Right ventricle myocardium superior (tissue), 1 donor: Measurements from ENCODE around the gene KRT4. TPM values are rescaled to one million over a fixed set of nuclear protein-coding genes. Genes with fewer than 3 reads are reported as not detected.

Experiments
- ATAC-seq: fragments of 200-7000 bp; cut with Tn5 transposase; one replicate; pipeline ENCODE4 v1.9.1; 2020; ENCODE audit warnings: mild to moderate bottlenecking; ENCODE audit not compliant: poor library complexity
- DNase-seq: peaks from one replicate; pipeline ENCODE4 v3.0.0-alpha.2; 2020
- intact Hi-C: fragments of 100-400 bp; cut with DNase I; formaldehyde crosslinking; loops from one replicate; pipeline ENCODE4 v1.11.2; 2022
- total RNA-seq: library from RNA; stranded (reverse); fragmentation: NEBNext Ultra II Directional; extraction: Animal tissue kit (Norgen Biotek cat#: 25700); gene quantifications from one replicate; pipeline ENCODE4 v1.2.1, GENCODE V29; 2021
- donor health status: DM: no; HTN: yes; CAD: no; lungs with severe emphysema.

KRT4 gene
- total RNA-seq, 1 donor from 2014 or later = not detected

DNA sequence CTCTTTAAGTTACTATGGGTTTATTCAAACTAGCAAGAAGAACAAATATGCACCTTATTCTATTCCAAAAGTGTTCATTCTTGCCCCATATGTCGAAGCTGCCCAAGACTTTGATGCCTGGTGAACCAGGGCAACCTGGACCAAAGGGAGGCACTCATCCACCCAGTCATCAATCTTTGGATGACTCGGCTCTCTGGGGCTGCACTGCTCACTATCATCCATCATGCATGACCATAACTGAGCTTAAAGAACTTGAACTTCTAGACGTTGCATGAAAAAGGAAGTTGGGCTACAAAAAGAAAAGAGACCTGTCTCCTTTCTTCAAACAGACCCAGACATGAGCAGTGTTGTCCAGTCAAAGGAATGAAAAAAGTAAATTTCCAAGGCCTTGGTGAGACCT lies 1.2 kb downstream of the KRT4 start:
- intact Hi-C loops = no loop called here
- no peak for ATAC-seq
- DNase-seq = no peak

DNA sequence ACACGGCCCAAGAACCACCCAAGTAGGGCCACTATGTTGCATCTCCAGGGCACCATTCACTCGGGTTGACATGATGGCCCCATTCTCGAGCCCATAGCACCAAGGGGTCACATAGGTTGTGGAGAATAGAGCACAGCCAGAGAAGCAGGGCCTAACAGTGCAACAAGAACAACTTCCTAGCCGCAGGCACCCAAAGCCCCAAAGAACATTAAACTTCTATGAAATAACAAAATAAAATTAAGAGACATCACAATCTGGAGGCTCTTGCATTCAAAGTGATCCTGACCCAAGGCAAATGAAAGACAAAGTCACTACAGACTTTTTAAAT lies 1.9 kb downstream of the KRT4 start:
- no peak for ATAC-seq
- DNase-seq = no peak
- intact Hi-C loops = no loop called here

DNA sequence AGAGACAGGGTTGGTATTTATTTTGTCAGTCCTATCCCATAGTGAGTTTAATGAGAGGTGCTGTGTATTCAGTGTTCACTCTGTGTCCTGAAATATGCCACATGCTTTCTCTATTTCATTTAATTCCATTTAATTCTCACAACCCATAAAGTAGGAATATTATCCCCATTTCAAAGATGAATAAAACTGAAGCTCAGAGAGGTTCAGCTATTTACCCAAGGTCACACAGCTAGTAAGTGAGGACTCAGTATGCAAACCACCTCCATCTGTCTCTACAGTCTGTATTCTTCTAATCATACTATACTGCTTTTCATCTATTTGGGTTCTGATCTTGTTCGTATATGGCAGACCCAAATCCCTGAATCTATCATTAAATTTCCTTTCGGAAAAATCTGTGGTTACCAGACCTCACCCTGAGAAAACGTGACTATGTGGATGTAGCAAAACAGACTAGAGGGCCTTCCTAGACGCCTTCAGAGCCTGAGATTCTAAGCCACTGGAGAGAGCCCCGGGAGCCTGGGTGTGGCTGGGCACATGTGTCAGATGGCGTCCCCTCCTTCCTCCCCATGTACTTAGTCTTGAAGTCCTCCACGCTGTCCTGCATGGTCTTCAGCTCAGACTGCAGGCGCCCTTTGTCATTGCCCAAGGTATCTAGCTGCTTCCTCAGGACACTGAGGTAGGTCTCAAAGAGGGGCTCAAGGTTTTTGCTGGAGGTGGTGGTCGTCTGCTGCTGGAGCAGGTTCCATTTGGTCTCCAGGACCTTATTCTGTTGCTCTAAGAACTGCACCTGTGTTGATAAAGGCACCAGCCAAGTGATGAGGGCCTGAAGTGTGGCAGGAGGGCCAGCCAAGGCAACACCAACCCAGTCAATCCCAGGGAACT lies 2.5 kb downstream of the KRT4 start:
- intact Hi-C loops = no loop called here
- no peak for ATAC-seq
- DNase-seq = no peak

DNA sequence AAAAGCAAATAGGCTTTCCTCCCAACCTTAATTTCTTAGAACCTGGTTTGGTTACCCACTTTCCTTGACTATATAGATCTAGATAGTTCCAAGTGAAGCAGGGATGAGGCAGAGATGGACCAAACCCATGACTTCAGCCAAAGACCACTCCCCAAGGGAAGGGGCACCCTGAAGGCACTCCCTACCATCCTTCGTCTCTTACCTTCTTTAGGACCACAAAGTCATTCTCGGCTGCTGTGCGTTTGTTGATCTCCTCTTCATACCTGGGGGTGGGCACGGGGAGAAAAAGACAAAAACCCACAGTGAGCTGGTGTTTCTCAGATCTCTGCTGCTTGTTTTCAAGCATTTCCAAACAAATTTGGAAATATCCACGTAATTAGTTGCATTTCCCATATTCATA lies 3.4 kb downstream of the KRT4 start:
- intact Hi-C loops = no loop called here
- DNase-seq (no peak), ATAC-seq (no peak)

DNA sequence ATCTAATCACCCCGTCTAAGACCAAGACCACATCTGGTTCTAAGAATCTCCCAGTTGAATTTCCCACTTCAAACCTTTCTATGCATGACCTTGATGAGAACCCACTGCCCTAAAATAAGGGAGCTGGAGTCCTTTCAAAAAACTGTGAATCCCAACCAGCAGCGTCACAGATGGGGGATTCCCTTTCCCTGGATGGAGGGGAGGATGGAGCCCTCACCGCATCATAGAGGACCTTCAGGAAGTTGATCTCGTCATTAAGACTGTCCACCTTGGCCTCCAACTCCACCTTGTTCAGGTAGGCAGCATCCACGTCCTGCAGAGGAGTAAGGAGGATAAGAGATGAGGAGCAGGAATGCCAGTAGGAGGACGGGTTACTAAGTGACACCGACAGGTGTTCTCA lies 4.8 kb downstream of the KRT4 start:
- intact Hi-C loops = no loop called here
- DNase-seq (no peak), ATAC-seq (no peak)

DNA sequence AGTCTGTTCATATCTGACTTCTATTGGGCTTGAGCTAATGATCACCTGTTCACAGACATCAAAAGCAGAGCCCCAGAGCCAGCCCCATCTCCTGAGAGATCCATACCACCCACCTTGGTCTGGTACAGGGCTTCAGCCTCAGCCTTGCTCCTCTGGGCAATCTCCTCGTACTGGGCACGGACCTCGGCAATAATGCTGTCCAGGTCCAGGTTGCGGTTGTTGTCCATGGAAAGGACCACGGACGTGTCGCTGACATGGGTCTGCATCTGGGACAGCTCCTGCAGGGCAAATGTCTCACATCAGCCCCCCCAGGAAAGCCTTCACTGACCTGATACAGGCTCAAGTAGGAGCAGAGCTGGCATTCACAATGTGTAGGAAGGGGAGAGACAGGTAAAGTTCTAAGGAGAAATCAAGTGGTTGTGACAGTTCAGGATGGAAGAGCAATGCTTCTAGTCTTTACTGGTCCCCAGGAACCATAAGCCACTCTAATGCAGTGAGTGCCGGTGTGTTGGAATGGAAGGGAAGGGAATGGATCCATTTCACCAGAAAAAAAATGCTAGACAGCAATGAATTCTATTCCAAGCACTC lies 5.2 kb downstream of the KRT4 start:
- ATAC-seq (no peak), DNase-seq (no peak)
- intact Hi-C loops = no loop called here

DNA sequence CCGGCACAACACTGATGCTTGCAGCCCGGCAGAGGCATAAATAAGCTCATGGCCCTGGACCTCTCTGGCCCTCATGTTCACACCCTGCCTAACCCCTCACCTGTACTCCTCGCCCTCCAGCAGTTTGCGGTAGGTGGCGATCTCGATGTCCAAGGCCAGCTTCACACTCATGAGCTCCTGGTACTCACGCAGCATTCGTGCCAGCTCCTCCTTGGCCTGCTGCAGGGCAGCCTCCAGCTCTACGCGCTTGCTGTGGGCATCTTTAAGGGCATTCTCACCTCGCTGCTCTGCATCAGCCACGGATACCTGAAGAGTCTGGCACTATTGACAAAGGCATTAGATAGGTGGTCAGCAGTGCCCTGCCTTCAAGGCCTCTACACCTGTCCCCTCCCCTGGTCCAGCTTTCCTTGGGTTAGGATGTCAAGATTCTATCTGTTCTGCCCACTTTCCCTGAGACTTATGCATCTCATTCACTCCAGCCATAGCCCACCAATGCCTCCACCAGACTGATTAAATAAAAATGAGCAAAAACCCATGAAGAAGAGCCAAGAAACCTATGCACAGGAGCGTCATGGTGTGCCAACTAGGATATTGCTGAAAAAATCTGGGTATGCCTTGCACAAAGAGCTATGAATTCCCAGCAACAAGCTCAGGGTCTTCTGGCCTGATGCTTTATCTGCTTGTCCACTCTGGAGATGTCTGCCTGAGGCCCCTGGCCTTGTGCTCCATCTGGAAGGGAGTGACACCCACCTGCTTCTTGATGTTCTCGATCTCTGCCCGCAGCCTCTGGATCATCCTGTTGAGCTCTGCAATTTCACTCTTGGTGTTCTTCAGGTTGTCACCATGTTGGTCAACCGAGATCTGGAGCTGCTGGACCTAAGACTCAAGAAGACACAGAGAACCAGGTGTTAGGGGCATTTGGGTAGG lies 6.1 kb downstream of the KRT4 start:
- no peak for ATAC-seq
- intact Hi-C loops = no loop called here
- DNase-seq = no peak

DNA sequence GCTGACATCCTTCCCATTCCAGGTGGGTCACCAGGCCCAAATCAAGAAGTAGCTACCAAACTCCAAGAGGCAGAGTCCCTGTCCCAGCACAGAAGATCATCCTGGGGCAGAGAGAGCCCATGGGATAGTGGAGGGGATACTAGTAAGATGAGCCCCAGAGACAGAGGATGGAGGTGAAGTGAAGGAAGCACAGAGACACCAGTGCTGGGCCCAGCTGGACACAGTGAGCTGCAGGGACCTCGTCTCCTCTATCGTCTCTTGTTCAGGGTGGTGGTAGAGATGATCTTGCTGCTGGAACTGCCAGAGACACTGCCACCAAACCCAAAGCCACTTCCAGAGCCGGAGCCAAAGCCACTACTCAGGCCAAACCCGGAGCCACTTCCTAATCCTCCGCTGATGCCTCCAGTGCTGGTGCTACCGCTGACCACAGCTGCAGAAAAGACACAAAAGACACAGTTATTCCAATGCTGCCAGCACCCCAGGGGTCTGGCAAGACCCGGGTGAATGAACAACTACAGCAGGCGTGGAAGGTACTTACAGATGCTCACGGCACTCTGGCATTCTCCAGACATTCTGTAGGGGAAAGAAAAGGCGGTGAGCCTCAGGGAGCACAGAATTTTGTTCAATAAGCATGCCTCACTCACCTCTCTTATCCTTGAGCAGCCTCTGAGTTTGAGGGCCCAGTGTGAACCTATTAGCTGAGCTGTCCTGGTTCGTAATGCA lies 6.9 kb downstream of the KRT4 start:
- no peak for DNase-seq
- intact Hi-C loops = no loop called here
- ATAC-seq = no peak

DNA sequence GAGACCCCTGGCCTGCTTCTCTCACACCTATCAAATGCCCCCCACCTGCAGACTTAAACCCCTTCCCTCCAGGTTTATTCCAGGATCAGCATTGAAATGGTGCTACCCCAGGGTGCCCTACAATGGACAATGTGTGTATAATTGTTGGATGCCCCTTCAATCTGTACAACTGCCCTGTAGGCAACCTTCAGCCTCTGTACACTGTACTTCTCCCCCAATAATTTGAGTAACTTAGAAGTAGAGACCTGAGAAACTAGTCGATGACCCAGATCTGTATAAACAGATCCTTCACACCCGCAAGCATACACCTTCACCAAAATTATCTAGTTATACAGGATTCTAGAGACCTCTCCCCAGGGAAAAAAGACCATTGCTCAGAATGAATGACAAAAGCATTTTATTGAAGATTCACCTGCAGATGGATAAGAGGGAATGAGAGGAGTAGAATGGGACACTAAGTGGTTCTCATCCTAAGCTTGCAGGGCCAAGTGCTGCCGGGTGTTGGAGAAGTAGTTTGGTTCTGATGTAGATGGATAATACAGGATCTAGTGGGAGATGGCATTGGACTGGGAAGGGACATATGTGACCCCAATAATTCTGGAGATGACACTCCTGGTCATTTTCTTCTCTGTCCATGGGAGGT lies 7.6 kb downstream of the KRT4 start:
- no peak for ATAC-seq
- DNase-seq = no peak
- intact Hi-C loops = no loop called here

DNA sequence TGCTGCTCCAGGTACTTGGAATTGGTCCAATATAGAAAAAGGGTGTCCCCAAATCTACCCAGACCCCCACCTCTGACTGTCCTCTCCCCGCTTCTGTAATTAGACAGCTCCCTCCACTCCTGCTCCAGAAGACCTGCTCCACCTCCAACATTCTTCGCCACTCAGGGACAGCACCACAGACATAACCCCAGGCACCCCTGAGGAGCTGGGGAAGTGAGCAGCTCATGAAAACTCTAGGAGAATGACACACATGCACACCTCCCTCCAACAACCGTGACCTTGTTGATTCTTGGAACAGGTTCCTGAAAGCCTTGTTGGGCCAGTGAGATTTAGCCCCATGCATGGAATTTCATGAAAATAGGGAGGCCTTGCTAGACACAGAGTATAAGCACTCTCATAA lies 8.2 kb downstream of the KRT4 start:
- no peak for DNase-seq
- ATAC-seq = no peak
- intact Hi-C loops = no loop called here

DNA sequence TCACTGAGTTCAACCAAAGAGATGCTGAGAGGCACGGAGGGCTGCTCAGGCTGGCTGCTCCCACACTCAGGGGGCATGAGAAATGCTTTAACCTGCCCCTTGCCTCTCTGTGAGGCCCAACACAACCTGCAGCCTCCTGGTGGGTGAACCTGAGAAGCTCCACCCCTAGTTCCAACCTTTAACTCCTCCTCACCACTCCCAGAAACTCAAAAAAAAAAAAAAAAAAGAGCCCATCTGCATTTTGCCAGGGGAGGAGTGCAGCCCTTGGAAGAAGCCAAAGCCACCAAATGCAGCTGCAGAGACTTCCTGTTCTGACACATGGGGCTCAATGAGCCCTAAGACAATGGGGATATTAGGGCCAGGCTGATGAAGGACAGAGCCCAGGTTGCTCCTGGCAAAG lies 8.9 kb downstream of the KRT4 start:
- no peak for DNase-seq
- no peak for ATAC-seq
- intact Hi-C loops = no loop called here

DNA sequence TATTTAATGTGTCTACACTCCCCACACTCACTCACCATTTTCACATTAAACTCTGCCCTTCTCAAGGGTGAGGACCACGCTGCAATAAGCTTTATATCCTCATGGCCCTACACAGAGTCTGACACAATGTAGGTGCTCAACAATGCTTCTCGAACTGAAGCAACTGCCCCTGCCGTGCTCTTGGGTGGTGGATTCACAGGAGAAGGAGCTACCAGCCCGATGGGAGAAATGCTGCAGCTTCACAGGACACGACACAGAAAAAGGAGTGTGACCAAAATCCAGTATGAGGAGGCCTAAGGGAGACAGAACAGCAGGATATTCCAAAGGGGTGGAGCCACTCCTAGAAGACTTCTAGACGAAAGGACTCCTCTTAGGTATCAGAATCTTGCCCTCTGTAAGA lies 11.5 kb downstream of the KRT4 start:
- ATAC-seq (no peak), DNase-seq (no peak)
- intact Hi-C loops = no loop called here

DNA sequence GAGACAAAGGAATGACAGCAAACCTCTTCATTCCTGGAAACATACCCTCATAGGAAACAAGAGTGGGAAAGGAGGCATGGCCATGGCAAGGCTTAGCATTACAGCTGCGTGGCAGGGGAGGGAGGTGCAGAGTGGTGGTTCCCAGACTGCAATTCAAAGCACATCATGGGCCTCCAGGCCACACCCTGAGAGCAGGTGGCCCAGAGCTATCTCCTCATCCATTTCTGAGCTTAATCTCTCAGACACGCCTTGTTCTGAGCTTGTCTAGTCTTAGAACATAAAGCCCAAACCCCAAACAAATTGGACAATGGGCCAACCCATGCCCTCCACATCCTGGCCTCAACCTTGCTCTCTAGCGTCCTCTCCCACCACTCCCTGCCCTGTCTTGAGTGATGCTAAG lies 12.1 kb downstream of the KRT4 start:
- DNase-seq (no peak), ATAC-seq (no peak)
- intact Hi-C loops = no loop called here

DNA sequence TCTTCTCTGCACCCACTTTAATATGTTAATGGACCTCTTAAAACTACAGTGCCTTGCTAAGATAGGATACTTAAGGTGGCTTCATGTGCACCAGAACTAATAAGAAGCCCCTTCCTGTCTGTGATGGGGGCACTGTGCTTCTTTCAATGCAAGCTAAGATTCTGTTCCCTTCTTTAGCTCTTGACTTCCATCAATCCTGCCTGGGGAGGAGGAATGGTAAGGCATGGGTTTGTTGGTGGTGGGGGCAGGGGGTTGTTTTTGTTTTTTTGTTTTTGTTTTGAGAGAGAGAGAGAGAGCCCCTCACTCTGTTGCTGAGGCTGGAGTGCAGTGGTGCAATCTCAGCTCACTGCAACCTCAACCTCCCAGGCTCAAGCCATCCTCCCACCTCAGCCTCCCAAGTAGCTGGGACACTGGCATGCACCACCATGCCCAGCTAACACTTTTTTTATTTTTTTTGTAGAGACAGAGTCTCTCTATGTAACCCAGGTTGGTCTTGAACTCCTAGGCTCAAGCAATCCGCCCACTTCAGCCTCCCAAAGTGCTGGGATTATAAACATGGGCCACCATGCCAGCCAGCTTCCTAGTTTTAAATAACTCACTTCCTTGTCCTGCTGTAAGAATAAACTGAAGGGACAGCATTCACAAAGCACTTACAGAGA lies 13.5 kb downstream of the KRT4 start:
- intact Hi-C loops = no loop called here
- ATAC-seq (no peak), DNase-seq (no peak)

DNA sequence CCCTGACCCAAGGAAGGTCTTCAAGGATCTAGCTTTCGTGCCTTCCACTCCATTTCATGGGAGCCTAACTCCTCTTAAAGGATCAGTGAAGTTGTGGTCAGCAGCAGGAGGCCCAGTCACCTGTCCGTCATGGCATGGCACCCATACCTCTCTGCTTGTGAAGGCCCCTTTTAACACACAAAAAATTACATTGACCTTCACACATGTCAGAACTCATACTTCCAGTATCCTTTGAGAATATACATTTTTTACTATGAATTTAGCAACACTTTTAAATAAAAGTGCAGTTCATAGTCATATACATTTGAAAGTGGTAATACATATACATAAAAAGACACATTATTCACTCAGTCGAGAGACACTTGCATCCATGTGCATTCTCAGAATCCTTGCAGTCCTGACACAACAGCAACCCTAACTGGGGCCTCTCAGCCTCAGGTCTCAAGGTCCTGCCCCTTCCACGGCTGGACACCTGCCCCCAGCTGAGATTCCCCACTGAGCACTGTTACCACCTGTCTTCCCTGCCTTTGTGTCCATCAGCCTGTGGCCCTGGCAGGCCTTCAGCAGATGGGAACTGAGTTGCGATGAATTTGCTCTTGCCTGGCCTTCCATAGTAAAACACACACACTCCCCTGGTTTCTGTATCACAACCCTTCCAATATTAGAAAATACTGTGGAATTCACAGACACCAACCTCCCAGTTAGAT lies 14.3 kb downstream of the KRT4 start:
- no peak for ATAC-seq
- no peak for DNase-seq
- intact Hi-C loops = no loop called here

DNA sequence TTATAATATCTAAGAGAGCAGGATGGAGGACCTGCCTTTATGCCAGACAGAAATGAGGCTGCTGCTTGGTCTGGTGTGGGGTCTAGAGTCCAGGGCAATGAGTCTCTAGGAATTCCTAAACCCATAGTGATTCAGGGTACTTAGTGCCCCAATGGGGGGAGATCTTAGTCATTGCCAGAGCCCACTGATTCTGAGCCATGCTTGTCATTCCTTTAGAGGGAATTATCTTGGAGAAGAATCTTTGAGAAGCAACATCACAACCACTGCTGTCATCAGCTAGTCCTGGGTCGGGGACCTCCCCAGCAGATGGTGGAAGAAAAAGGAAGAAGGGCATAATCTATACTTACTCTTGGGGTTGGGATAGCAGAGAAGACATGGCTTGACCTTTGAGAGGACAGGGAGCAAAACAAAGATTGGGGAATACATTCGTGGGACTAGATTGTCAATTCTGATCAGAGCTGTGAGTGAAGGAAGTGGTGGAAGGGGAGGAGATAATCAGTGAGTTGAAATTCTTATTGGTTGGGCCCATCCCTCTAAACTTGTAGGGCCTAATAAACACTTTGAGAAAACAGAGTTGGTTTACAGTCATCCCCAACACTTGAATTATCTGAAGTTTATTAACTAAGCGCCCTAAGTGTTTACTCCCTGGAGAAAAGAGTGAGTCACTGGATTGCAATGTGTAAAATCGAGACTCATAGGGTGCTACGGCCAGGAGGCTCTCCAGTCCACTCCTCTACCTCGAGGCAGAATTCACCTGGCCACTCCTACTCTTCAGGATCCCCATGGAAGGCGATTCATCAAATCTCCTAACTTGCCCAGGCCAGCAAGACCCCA lies 15.0 kb downstream of the KRT4 start:
- ATAC-seq = no peak
- DNase-seq = no peak
- intact Hi-C loops = no loop called here
